NCI-H187 (cell line): ENCODE results near the gene ZRANB1.

Experiments
- DNase-seq, 2 experiments: peaks; one replicate each; lab custom pipeline; 2025; lab: John Stamatoyannopoulos, UW

The ZRANB1 gene

DNA sequence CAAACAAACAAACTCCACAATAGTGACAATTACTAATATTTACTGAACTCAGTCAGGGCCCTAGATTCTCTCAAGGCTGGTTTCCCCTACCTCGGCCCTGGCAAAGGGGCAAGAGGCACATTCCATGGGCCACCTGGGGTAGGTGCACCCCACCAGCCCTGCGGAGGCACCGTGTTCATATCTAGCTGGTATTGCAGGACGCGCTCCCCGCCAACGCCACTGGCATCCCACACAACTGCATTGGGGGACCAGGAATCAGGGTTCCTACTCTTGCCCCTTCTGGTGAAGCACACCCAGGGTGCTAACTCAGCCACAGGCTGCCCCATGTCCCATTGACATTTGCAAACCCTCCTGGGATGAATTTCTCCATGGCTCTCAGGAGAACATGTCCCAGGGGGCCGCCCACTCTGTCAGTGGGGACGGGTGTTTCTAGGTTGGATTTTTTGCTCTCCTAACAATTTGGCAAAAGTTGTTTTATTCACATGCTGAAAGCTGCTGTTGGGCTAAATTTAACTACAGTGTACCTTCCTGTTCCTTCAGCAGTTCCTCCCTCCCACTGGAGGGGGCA, 76.7 kb downstream of the ZRANB1 start:
- DNase-seq, result no peak

DNA sequence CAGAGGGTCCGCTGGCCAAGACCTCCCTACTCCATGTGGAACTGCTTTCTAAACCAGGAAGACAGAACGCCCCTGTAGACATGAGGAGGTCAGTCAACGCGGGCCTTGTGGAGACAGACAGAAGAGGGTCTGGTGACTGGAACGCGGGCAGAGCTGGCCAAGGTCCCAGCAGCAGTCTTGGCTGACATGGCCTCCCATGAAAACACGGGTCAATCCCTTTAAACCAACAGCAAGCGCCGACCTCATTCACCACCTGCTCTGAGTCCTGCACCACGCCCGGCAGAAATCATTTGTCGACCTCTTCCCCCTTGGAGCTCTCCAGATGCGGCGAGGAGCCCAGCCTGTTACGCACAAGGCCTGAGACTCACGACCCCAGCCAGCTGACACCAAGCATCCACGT, 78.5 kb downstream of the ZRANB1 start:
- no peak for DNase-seq

DNA sequence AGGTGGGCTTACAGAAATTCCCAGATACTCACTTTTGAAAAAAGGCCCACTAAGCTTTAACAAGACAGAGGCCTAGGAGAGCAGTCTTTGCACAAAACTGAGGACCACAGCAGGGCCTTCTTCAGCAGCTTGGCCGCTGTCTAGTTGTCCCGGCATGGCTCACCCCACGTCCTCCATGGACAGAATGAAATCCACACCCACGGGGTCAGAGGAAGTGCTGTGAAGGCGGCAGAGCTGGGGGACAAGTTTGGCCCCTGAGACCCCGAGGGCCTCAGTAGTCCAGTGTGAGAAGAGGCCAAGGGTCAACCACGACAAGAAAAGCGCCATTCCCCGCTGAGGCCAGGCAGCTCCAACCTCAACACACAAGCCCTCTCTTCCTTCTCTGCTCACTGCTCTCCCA, 78.9 kb downstream of the ZRANB1 start:
- DNase-seq, result no peak

DNA sequence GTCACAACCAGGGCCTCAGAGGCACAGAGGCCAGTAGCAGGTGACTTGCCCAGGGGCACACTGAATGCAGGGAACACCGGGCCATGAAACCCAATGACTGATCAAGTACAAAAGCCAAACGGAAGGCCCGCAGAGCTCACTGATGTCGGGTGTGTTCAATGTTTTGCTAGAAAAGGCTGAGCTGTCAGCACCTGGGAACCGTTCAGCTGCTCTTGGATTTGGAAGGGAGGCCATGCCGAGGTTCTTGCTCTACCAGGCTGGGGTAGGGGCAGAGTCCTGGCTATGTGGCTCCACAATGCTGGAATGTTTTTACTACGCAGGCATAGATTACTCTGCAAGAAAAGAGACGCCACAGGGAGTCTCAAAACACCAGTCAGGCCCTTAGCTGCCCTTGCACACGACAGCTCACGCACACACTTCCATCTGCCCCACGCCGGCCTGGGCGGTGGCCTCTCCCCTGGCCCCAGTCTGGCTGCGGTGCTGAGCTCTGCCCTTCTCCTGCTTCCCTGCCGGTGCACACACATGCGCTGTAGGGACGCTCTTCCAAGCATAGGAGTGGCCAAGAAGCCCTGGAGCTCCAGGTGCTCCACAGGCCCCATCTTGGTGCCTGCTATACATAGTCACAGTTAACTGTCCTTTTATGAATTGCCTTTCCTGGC, 79.9 kb downstream of the ZRANB1 start:
- DNase-seq, result no peak

DNA sequence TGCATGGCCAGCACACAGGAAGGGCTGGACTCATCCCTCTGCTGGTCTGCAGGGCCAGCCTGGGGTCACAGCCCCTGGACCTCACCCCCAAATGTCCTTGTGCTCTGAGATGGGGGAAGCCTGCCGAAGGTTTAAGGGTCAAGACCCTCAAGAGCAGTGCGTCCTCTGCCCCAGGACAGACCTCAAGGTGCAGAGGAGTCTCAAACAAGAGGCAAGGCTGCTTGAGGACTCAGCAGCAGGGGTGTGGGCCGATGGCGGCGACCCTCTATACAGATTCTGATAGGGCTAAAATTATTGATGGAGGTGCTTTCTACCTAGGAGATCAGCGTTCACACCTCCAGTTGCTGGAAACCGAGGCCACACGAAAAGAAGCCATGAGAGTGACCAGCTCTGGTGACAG, 80.7 kb downstream of the ZRANB1 start:
- no peak for DNase-seq

DNA sequence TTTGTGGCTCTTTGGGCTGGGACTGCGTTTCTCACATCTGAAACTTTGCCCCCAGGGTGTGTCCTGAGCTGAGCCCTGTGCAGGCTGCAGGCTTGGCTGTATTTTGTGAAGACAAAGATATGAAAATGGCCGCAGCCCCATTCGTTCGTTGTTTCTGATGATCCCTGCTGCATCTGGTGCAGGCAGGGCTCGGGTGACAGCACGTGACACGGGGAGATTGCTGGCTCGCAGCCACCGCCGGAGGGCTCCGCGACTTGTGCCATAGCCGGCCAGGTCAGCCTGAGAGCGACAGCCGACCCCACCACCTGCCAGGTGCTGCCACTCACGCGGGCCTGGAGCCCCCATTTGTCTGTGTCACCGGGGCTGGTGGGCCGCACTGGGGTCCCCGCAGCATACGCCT, 81.3 kb downstream of the ZRANB1 start:
- DNase-seq, result no peak

DNA sequence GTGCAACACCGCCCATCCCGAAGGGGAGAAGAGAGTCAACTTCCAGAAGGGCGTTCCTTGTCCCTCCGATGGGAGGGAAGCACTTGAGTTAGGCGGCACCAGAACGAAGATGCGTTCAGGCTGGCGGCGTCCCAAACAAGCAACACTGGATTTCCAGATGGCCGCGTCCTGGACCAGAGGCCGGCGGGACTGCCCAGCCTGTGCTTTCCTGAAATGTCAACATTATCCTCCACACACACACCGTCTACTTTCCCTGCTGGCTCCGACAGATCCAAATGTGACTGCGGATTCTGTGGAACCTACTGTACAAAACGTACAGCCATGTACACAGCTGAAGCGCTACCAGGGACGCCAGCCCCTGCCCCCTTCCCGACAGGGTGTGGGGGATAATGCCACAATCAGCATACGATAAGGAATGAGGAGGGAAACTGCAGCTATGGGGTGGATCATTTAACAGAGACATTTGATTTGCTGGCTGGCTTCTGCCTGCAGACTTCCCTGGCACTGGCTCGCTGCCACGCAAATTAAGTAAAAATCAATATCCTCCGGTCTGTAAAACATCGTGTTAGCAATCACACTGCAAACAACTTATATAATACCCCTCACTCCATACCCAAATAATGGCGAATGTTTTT, 82.1 kb downstream of the ZRANB1 start:
- peak in 1 of 2 experiments; percentile 29 for DNase-seq

DNA sequence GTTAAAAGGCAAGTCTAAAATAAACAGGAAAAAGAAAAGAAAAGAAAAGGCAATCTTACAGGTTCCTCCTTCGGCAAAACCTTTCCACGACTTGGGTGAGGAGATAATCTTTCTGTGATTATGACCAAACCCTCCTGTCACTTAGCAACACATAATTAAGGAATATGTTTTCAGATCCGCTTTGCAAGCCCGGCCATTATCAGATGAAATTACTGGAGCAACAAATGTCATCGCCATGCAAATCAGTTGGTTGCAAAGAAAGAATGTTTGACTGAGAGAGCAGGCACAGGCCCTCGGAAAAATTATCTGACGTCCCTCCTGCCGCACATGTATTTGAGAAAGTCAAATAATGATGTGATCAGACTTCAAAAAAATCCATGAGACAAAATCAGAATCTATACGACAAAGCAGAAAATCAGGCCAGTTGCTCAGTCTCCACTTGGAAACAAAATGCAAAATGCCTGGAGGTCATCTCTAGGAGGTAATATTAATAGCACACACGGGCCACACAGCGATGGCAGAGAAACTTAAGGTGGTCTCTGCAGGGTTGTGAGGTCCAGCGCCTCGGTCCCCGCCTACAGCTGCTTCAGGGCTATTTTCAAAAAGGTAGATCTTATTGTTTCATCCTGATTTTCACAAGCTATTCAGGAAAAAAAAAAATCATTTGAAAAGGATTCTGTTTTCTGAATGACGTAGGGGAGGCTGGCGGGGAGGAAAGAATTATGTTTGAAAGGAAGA, 82.7 kb downstream of the ZRANB1 start:
- no peak for DNase-seq

DNA sequence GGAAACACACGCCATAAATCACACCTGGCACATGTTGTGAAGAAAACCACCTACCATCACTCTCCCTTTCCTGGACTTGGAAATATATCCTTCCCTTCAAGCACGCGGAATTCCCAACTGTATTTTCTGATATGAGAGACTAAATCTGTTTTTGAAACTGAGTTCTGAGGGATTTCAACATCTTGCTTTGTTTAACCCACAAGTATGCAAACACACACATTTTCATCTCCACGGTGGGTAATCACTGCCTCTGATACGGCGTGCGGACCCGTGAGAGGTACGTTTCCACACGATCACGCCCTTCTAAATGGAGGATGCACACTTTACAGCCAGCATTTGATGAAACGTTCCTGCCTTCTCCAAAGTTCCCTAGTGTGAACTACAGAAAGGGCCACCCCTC, 83.4 kb downstream of the ZRANB1 start:
- DNase-seq, result no peak

DNA sequence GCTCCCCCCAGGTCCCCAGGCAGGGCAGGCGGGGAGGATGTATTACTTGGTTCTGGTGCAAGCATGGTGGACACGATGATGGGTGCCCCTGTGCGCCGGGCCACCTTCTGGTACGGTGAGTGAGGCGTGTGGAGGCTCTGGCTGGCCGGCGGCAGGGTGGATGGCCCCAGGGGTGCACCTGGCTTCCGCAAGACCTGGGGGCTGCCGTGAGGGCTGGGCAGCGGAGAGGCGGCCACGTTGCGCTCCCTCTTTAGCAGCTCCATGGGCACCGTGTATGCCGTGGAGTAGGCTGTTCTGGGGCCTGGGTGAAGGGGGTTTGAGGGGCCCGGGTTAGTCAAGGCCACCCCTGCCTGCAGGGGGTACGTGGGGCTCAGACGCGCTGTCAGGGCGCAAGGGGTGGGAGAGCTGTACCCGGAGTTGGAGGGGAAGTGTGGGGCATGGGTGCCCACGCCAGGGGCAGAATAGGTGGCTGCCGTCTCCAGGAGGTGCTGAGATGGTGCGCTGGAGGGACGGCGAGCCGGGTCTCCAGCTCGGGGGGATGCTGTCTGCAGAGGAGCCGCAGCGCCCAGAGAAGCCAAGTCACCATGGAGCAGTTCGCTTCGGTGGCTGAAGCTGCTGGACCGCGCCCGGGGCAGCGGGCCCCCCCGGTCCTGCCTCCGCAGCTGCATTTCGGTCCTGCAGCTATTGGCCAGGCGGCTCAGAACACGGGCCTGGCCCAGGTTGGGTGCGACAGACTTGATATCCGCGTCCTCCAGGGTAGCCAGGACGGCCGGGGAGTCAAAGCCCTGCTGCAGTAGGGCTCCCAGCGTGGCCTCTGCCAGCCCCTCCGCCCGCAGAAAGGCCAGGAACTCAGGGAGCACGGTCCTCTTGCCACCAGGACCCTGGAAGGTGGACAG, 84.4 kb downstream of the ZRANB1 start:
- no peak for DNase-seq

DNA sequence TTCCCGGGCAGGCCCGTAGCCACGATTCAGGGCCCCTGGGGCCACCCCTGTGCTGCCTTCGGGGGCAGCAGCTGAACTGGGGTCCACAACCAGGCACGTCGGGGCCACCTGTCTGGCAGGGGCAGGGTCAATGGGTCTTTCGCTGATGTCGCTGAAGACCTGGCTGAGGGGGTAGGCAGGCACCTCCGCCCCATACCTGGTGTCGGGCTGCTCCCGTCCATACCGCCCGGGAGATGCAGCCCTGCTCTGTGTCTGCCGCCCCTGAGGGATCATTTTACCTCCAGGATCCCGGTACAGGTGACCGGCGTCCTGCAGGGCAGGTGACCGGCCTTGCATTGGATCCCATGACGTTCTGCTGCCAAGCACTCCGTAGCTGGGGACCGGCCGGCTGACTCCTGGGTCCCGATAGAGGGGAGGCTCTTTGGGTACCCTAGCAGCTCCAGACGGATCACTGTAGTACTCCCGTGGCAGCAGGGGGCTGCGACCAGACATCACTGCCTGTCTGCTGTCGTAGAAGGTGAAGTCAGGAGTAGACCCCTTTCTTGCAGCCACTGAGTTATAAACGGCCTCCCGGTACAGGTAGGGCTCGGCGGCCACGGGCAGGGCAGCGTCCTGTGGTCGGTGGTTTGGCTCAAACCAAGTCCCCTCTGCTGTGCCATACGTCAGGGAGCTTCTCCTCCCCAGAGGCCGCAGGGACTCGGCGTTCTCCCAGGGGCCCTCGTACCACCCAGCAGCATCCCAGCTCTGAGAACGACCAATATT, 85.2 kb downstream of the ZRANB1 start:
- DNase-seq, result no peak

DNA sequence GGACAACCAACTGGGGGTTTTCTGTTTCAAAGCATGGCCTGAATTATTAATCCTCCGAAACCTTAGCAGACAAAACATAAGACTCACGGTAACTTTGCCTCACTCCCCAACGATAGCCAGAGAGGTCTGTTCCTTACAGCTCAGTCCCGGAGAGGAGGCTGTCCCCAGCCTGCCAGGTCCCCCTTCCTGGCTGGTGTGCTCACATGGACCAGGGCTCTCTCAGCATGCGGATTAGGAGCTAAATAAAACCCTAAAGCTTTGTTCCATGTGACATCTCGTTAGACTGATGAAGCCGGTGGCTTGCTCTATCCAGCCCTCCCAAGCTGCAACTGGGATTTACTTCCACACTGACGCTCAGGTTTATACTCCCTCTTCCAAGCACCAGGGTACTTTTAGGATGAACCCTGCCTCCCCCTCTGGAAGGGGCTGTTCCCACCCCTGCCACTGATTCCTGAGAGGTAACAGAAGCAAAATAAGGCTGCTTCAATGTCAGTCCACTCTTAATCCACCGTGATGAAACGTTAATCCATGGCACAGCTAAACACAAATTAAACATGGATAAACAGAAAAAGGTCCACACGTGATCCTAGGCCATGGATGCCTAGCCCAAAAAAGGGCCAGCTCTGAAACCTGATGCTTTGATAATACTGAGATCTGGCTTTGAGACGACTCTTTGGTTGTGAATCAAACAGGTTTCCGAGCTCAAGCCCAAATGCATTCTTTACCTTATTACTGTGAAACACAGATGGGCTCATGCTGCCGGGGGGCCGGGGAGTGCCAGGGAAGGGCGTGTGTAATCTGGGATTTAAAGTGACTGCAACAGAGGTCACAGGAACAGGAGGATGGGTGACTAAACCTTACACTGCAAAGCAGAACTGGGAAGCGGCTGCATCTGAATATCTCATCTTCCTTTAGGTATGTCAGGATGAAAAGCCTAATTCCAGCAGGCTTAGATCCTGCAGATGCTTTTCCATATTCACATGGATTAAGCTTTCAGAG, 86.2 kb downstream of the ZRANB1 start:
- no peak for DNase-seq

DNA sequence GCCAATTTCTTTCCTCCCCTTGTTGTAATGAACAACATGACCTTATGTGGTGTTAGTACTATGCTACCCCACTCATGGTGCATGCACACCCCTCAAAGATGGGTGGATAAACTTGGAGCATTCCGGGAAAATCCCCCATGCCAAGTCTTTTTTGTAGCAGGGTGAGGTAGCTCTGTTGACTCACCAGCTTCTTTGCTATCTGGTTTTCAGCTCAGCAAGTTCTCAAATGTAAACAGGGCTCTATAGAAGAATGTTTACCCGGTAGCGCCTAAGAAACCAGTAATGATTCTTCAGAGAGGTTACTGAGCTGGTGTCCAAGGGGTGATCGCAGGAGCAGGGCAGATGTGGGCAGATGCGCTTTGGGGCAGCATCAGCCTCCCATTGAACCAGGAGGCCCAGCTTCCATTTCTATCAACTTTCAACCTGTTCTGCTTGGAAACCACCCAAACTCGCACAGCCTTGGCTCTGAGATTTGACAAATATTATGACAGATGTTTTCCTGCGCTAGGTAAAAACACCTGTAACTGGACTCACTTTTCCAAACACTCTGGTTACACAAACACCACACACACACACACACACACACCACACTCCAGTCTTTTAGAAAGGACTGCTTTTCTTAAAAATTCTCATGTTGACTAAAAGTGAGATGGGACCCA, 87.8 kb downstream of the ZRANB1 start:
- no peak for DNase-seq

DNA sequence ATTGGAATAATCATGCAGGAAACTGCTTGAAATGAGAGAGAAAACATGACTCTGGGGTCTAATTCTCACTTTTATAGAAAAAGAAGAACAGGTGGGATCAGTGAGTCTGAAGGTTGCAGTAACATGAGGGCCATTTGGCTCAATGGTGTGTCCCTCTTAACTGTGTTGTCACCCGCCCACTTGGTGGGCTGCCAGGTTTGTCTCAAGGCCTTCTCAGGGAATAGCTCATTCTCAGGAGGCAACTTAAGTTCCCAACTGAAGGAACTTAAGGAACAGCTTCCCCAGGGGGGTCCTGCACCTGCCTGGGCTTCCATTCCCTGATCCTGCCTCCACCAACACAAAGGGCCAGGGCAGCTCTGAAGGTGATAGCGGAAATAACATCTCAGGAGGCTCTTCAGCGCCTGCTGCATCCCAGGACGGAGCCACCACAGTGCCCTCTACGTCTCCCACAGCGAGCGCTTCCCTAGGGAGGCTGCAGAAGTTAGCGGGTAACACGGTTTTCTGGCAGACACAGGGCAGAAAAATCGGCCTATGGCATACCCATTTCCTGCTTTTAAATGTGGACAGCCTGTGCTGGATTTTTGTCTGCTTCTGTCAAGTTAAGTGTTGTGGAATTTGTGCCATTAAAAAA, 88.8 kb downstream of the ZRANB1 start:
- no peak for DNase-seq

DNA sequence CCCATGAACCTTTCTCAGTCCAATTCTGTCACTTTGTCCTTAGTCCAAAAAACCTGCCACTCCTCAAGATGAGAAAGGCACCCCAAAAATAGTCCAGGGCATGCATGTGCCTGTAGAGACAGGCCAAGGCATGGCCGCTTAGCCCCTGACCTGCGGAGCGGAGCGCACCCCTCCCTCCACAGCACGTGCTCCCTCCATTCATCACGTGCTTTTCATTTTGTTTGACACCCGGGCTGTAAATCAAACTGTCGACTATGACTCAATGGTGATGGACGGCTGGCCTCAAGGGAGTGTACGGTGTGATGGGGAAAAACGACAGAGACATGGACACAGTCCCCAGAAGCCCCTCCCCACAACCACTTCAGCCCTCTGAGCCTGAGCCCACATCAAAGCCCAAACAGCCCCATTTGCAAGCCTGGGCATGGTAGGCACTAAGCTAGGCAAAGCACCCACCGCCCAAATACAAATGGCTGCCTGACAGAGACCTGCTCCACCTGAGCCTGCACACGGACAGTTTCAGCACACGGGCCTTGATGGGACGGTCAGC, 90.6 kb downstream of the ZRANB1 start:
- no peak for DNase-seq

DNA sequence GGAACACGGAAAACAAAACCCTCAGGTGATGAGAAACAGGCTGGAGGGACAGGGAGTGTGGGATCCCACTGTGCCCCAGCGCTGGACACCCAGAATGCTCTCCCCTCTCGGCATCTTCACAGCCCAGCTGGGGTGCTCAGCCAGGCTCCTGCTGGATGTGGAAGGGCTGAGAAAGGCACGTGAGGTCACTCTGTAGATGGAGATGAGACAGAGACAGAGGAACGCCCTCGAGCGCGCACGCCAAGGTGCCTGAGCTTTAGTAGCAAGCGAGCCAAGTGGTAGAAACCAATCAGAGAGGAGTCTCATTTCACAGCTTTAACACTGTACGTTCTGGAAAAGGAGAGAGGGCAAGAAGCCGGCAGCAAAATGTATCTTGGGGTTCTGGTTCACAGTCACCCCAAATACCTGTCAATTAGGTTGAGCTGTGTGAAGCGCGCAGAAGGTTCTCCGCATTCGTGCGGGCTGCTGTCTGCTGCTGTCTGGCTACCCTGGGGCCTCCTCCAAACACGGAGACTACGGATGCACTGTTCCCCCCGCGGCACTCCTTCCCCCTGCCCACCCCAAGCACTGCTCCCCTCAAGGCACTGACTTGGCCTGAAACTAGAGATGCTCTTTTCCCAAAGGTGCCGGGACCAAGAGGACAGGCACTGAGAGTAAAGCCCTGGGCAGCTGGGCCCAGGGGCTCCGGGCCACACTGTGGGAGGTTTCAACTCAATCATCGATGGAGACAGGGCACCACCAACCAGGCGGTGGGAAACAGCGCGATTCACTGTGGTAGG, 91.4 kb downstream of the ZRANB1 start:
- no peak for DNase-seq

DNA sequence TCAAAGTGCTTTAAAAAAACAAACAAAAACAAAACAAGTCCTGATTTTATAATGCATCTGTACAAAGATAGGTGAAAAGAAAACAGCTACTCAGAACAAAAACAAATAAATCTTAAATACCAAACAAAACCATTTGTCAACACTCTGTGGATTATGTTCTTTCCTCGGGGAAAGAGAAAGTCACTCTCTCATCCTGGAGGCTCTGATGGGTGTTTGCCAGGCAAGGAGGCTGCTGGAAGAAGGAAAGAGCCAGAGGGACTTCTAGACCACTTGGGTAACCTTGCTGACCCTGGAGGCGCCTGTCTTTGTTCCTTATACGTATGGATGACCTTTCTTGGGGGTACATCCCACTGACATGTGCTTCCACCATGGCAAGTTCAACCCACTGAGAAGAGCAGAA, 92.8 kb downstream of the ZRANB1 start:
- DNase-seq, result no peak

DNA sequence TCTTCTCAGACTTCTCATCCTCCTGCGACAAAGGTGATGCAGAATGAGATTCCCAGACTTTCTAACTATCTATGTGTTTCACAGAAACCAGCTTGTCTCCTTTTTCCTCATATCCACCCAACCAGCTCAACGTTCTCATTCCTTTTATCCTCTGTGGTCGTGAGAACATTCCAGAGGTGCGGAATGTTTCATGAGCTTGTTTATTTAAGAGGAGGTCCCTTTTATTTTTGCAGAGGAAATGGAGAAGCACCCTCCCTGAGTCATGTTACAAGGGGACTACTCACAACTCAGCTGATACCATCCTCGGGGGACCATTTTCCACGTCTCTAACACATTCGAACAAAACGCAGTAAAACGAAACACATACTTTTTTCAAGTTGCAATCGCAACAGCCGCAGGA, 93.2 kb downstream of the ZRANB1 start:
- no peak for DNase-seq
